ENCODE measurements around the gene LTBP1.

GRCh38 chr2:32969444-32970162 lies 22.9 kb downstream of the LTBP1 start:
- TF ChIP-seq CTCF (IDR thresholded peaks at IDR 0.05 in 2 of 3, conservative IDR thresholded peaks at IDR 0.05 in 1 of 3; ENCODE audit: control insufficient read depth in 2 of 3, extremely low read depth in 1 of 3, insufficient read depth in 1 of 3, low read depth in 3 of 3, low read length in 3 of 3) = no peak
- TF ChIP-seq POLR2A (IDR thresholded peaks at IDR 0.05; ENCODE audit: low read depth, low read length) = no peak
- no peak for TF ChIP-seq SPI1 (IDR thresholded peaks at IDR 0.05; ENCODE audit: borderline replicate concordance, insufficient read depth, low read depth, low read length)
- TF ChIP-seq YY1 (IDR thresholded peaks at IDR 0.05; ENCODE audit: low read depth, low read length) = no peak
- TF ChIP-seq MTA3 (IDR thresholded peaks at IDR 0.05; ENCODE audit: borderline replicate concordance, low read length) = no peak

Measured in GM12878 (cell line).